Epithelial cell of proximal tubule (primary cell): ENCODE results near the gene PLAGL2. TPM values are rescaled to one million over a fixed set of nuclear protein-coding genes. Genes with fewer than 3 reads are reported as not detected.

Experiments
- DNase-seq: peaks from one replicate; pipeline ENCODE4 v3.0.0-alpha.2; 2011; ENCODE audit warnings: low read depth
- H3K4me3 ChIP-seq: 2 replicates; pipeline ENCODE4 v1.5.1; 2011; ENCODE audit warnings: low read depth, mild to moderate bottlenecking, low read length
- total RNA-seq: library from RNA; depleted of rRNA; stranded (reverse); fragments of >200 nt; gene quantifications from 2 replicates; pipeline ENCODE4 v1.2.3, GENCODE V29; 2015
- TF ChIP-seq, protein P1 (sequence below): conservative IDR thresholded peaks from 2 replicates; pipeline ENCODE4 v1.5.1; 2012; ENCODE audit warnings: low read depth, mild to moderate bottlenecking, low read length

Gene PLAGL2
- total RNA-seq, 1 donor from 2014 or later: 7.8 TPM

DNA sequence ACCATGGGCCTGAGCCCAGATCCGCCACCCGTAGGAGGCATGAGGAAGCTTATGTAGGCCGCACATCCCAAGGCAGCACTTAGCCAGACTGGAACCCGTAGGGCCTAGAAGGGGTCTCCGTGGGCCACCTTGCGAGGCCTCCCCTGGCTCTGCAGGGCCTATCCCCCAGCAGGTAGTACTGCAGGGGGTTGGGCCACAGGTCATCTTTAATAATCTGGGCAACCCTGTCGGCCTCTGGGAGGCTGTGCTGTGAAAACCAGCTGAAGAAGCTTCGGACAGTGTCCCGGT, 18.5 kb downstream of the PLAGL2 start:
- H3K4me3 ChIP-seq: no peak overlapping the region
- DNase-seq: no peak
- TF ChIP-seq, protein P1, sequence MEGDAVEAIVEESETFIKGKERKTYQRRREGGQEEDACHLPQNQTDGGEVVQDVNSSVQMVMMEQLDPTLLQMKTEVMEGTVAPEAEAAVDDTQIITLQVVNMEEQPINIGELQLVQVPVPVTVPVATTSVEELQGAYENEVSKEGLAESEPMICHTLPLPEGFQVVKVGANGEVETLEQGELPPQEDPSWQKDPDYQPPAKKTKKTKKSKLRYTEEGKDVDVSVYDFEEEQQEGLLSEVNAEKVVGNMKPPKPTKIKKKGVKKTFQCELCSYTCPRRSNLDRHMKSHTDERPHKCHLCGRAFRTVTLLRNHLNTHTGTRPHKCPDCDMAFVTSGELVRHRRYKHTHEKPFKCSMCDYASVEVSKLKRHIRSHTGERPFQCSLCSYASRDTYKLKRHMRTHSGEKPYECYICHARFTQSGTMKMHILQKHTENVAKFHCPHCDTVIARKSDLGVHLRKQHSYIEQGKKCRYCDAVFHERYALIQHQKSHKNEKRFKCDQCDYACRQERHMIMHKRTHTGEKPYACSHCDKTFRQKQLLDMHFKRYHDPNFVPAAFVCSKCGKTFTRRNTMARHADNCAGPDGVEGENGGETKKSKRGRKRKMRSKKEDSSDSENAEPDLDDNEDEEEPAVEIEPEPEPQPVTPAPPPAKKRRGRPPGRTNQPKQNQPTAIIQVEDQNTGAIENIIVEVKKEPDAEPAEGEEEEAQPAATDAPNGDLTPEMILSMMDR: no peak

DNA sequence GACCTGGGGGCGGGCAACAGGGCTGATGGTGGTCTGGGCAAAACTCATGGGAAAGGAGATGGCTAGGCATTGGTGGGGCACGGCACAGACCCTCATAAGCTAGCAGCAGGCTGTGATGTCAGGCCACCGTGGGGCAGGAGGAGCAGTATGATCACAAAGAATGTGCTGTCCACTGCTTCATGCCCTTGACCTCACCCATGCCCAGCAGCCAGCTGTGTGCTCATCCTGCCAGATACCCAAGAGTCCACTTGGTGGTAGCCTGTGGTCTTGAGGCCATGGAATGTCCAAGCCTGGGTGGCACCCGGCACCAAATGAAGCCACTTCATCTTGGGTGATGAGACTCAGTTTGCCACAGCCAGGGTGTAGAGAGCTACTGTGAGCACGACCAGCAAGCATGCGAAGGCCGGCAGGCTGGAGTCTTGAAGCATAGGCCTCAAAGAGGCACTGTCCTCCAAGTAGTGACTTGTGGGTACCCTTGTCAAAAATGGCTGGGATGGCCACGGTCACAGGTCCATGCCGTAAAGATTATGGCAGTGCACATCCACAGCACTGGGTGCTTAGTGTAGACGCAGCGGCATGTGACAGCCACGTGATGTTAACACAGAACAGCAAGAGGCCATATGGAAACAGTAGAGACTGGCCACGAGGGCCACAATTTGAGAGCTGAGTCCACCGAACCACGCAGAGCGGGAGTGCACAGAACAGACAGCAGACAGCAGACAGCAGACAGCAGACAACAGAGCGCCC, 19.0 kb downstream of the PLAGL2 start:
- H3K4me3 ChIP-seq: no peak overlapping the region
- TF ChIP-seq, protein P1: no peak
- no peak for DNase-seq

DNA sequence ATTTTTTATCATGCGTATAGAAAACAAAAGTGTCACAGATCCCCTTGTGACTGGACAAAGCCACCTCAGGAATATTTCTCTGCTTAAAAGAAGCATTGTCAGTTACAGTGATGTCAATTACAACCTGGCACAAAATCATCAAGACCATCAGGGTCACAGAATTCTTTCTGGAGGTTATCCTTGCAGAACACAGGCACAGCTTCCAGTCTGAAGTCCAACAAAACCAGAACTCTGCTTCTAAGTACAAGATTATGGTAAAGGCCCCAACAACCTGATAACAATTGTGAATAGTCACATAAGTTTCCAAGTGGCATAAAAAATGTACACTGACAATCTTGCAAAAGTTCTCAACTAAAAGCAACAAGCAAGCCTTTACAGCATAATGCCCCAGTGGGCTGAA, 21.0 kb downstream of the PLAGL2 start:
- no peak overlapping the region for H3K4me3 ChIP-seq
- TF ChIP-seq, protein P1: no peak
- DNase-seq: no peak

DNA sequence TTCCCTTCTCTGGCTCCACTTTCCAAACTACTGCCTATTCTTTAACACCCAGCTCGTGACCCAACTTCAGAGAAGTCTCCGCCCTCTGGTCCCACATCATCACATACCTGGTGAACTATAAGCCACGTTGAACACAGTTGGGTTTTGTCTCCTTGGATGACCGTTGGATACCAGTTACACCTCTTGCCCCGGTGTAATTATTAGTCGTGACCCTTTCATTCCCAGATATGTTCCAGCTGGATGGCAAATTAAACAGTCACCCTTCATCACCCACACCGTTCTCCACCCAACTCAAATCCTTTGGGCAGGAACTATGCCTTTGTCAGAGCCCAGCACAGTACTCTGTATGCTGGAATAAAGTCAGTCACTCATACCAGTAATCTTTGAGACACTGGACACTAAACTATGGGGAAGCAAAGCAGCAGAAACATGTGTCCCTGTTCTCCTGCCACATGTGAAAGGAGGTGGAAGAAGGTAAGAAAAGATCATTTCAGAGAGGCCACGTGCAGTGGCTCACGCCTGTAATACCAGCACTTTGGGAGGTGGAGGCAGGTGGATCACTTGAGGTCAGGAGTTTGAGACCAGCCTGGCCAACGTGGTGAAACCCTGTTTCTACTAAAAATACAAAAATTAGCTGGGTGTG, 22.5 kb downstream of the PLAGL2 start:
- TF ChIP-seq, protein P1: no peak
- DNase-seq: no peak
- H3K4me3 ChIP-seq: no peak overlapping the region

DNA sequence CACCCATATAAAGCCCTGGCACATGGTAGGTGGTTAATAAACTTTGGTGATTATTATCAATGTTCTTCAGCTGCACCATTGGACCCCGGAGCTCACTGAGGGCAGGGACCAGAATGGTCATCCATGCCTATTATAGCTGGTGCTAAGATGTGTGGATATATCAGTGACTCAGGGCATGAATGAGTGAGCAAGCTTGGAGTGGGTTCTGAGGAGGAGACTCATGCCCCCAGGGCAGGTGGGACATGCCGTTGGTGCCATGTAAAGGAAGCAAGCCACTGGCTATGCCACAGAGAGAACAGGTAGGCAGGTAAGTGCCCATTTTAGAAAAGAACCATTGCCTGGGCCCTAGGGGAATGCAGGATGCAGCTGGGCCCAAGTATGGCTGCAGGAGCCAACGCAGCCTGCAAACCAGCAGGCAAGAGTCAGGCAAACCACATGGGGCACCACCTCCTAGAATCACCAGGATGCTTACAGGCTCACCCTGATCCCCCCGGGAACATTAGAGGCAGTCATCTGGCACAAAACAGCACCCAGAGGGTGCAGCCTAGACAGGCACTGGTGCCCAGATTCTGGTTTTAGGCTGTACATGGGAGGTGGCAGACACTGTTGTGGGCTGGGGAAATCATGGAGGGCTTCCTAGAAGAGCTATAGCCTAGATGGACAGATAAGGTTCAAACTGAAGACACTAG, 23.5 kb downstream of the PLAGL2 start:
- H3K4me3 ChIP-seq: no peak overlapping the region
- TF ChIP-seq, protein P1: no peak
- DNase-seq: no peak

DNA sequence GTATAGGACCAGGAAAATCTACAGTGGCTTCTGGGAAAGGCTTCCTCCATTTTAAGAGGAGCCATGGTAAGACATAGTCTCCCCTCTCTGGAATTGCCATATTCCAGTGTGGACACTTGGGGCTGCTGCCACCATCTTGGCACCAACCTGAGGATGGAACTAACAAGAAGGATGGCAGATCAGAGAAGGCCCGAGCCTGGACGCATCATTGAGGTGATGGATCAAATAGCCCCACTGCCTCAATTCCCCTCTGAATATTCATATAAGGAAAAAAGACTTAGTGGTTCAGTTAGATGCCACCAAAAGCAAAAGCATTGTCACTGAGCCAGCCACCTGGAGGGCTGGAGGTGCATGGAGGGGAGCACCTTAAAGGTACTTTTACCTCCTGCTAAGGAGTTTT, 25.9 kb downstream of the PLAGL2 start:
- no peak for DNase-seq
- TF ChIP-seq, protein P1: no peak
- no peak overlapping the region for H3K4me3 ChIP-seq
